ENCODE results near the gene SLC39A11.
"Not testable (repeated sequence)": the region's sequence is repeated elsewhere in the genome, so short reads cannot be mapped to it uniquely, and the experiment has no call there.

SLC39A11 gene

GRCh38 chr17:72903522-72903921 is 189.0 kb downstream of the SLC39A11 start:
- ChIA-PET CTCF (no interaction called here), POLR2A (no interaction called here)
- 90% methylated on average over 2 of the region's 4 CpGs for WGBS (ENCODE audit: insufficient coverage)
- peaks cover 0 to 10% (median 0%) of the 10 kb centered on the region in 4 experiments for H3K4me1 ChIP-seq (ENCODE audit: control extremely low read depth in 1 of 4, control insufficient read depth in 4 of 4, insufficient read depth in 4 of 4, low read length in 3 of 4)
- H3K36me3 ChIP-seq (ENCODE audit: control insufficient read depth in 4 of 4, insufficient read depth in 4 of 4, low read length in 3 of 4), result no peaks in the 10 kb centered on the region
- H3K4me3 ChIP-seq (ENCODE audit: control insufficient read depth in 1 of 7, extremely low read depth in 1 of 7, insufficient read depth in 4 of 7, low read depth in 2 of 7, low read length in 6 of 7), result no peak overlapping the region
- no peaks in the 10 kb centered on the region for H3K27me3 ChIP-seq (replicated peaks in 2 of 5; ENCODE audit: control insufficient read depth in 4 of 5, insufficient read depth in 5 of 5, low read length in 4 of 5)
- no peaks in the 10 kb centered on the region for H3K9me3 ChIP-seq (ENCODE audit: control extremely low read depth in 1 of 5, control insufficient read depth in 4 of 5, insufficient read depth in 2 of 5, low read depth in 1 of 5, low read length in 4 of 5)
- DNase-seq, result no peak
- no peak overlapping the region for H3K27ac ChIP-seq (ENCODE audit: insufficient read depth in 1 of 2, low read depth in 1 of 2, low read length in 2 of 2, poor library complexity in 1 of 2, severe bottlenecking in 2 of 2)

GRCh38 chr17:72901657-72902056 is 190.8 kb downstream of the SLC39A11 start:
- POLR2A ChIA-PET, result no interaction called here
- CTCF ChIA-PET, result no interaction called here
- Histone ChIP-seq H3K4me3 (ENCODE audit: control insufficient read depth in 1 of 7, extremely low read depth in 1 of 7, insufficient read depth in 4 of 7, low read depth in 2 of 7, low read length in 6 of 7) (no peak overlapping the region), H3K4me1 (ENCODE audit: control extremely low read depth in 1 of 4, control insufficient read depth in 4 of 4, insufficient read depth in 4 of 4, low read length in 3 of 4) (peaks cover 0 to 10% (median 0%) of the 10 kb centered on the region in 4 experiments), H3K36me3 (ENCODE audit: control insufficient read depth in 4 of 4, insufficient read depth in 4 of 4, low read length in 3 of 4) (peaks cover 0 to 2% (median 0%) of the 10 kb centered on the region in 4 experiments), H3K27me3 (replicated peaks in 2 of 5; ENCODE audit: control insufficient read depth in 4 of 5, insufficient read depth in 5 of 5, low read length in 4 of 5) (no peaks in the 10 kb centered on the region), H3K9me3 (ENCODE audit: control extremely low read depth in 1 of 5, control insufficient read depth in 4 of 5, insufficient read depth in 2 of 5, low read depth in 1 of 5, low read length in 4 of 5) (no peaks in the 10 kb centered on the region), H3K27ac (ENCODE audit: insufficient read depth in 1 of 2, low read depth in 1 of 2, low read length in 2 of 2, poor library complexity in 1 of 2, severe bottlenecking in 2 of 2) (peak overlapping the region in 1 of 2 experiments; percentile 22)
- no CpG with 5 or more reads among the region's 3 CpGs for WGBS (ENCODE audit: insufficient coverage)
- DNase-seq, result peak; percentile 29 to 79 (median 57)

- H3K4me1 ChIP-seq (ENCODE audit: control extremely low read depth in 1 of 4, control insufficient read depth in 4 of 4, insufficient read depth in 4 of 4, low read length in 3 of 4), result peaks cover 0 to 10% (median 0%) of the 10 kb centered on the region in 4 experiments
- peaks cover 0 to 2% (median 0%) of the 10 kb centered on the region in 4 experiments for H3K36me3 ChIP-seq (ENCODE audit: control insufficient read depth in 4 of 4, insufficient read depth in 4 of 4, low read length in 3 of 4)
- POLR2A ChIA-PET, result no interaction called here
- DNase-seq, result peak in 2 of 3 donors; percentile 9 to 34
- H3K9me3 ChIP-seq (ENCODE audit: control extremely low read depth in 1 of 5, control insufficient read depth in 4 of 5, insufficient read depth in 2 of 5, low read depth in 1 of 5, low read length in 4 of 5), result no peaks in the 10 kb centered on the region
- 85% methylated on average over 9 of the region's 9 CpGs for WGBS (ENCODE audit: insufficient coverage)
- no peaks in the 10 kb centered on the region for H3K27me3 ChIP-seq (replicated peaks in 2 of 5; ENCODE audit: control insufficient read depth in 4 of 5, insufficient read depth in 5 of 5, low read length in 4 of 5)
- CTCF ChIA-PET, result no interaction called here
- H3K4me3 ChIP-seq (ENCODE audit: control insufficient read depth in 1 of 7, extremely low read depth in 1 of 7, insufficient read depth in 4 of 7, low read depth in 2 of 7, low read length in 6 of 7), result no peak overlapping the region
- H3K27ac ChIP-seq (ENCODE audit: insufficient read depth in 1 of 2, low read depth in 1 of 2, low read length in 2 of 2, poor library complexity in 1 of 2, severe bottlenecking in 2 of 2), result peak overlapping the region in 1 of 2 experiments; percentile 22
Observed at GRCh38 chr17:72901083-72901482, 191.4 kb downstream of the SLC39A11 start.

GRCh38 chr17:72900654-72900971 is 191.9 kb downstream of the SLC39A11 start:
- Histone ChIP-seq H3K9me3 (ENCODE audit: control extremely low read depth in 1 of 5, control insufficient read depth in 4 of 5, insufficient read depth in 2 of 5, low read depth in 1 of 5, low read length in 4 of 5) (no peaks in the 10 kb centered on the region), H3K27me3 (replicated peaks in 2 of 5; ENCODE audit: control insufficient read depth in 4 of 5, insufficient read depth in 5 of 5, low read length in 4 of 5) (no peaks in the 10 kb centered on the region), H3K4me1 (ENCODE audit: control extremely low read depth in 1 of 4, control insufficient read depth in 4 of 4, insufficient read depth in 4 of 4, low read length in 3 of 4) (peaks cover 0 to 10% (median 0%) of the 10 kb centered on the region in 4 experiments), H3K27ac (ENCODE audit: insufficient read depth in 1 of 2, low read depth in 1 of 2, low read length in 2 of 2, poor library complexity in 1 of 2, severe bottlenecking in 2 of 2) (no peak overlapping the region), H3K36me3 (ENCODE audit: control insufficient read depth in 4 of 4, insufficient read depth in 4 of 4, low read length in 3 of 4) (peaks cover 0 to 2% (median 0%) of the 10 kb centered on the region in 4 experiments), H3K4me3 (ENCODE audit: control insufficient read depth in 1 of 7, extremely low read depth in 1 of 7, insufficient read depth in 4 of 7, low read depth in 2 of 7, low read length in 6 of 7) (no peak overlapping the region)
- WGBS (ENCODE audit: insufficient coverage), result 70% methylated on average over 2 of the region's 6 CpGs
- CTCF ChIA-PET, result no interaction called here
- POLR2A ChIA-PET, result no interaction called here
- DNase-seq, result peak in 2 of 3 donors; percentile 35 to 72

- CTCF ChIA-PET, result no interaction called here
Observed at GRCh38 chr17:72898725-72899124, 193.8 kb downstream of the SLC39A11 start.

GRCh38 chr17:72896288-72896687 is 196.2 kb downstream of the SLC39A11 start:
- DNase-seq; H3K4me3 ChIP-seq (ENCODE audit: control insufficient read depth in 1 of 7, extremely low read depth in 1 of 7, insufficient read depth in 4 of 7, low read depth in 2 of 7, low read length in 6 of 7); H3K27me3 ChIP-seq (replicated peaks in 2 of 5; ENCODE audit: control insufficient read depth in 4 of 5, insufficient read depth in 5 of 5, low read length in 4 of 5); H3K4me1 ChIP-seq (ENCODE audit: control extremely low read depth in 1 of 4, control insufficient read depth in 4 of 4, insufficient read depth in 4 of 4, low read length in 3 of 4); H3K36me3 ChIP-seq (ENCODE audit: control insufficient read depth in 4 of 4, insufficient read depth in 4 of 4, low read length in 3 of 4); H3K27ac ChIP-seq (ENCODE audit: insufficient read depth in 1 of 2, low read depth in 1 of 2, low read length in 2 of 2, poor library complexity in 1 of 2, severe bottlenecking in 2 of 2); CTCF ChIA-PET; POLR2A ChIA-PET; H3K9me3 ChIP-seq (ENCODE audit: control extremely low read depth in 1 of 5, control insufficient read depth in 4 of 5, insufficient read depth in 2 of 5, low read depth in 1 of 5, low read length in 4 of 5): not testable (repeated sequence)
- WGBS (ENCODE audit: insufficient coverage), result 97% methylated on average over 5 of the region's 7 CpGs

More at GRCh38 chr17:72898725-72899124, 193.8 kb downstream of the SLC39A11 start:
- 88% methylated on average over 9 of the region's 9 CpGs for WGBS (ENCODE audit: insufficient coverage)
- H3K27me3 ChIP-seq (replicated peaks in 2 of 5; ENCODE audit: control insufficient read depth in 4 of 5, insufficient read depth in 5 of 5, low read length in 4 of 5), result no peaks in the 10 kb centered on the region
- peak in 1 of 3 donors; percentile 15 for DNase-seq
- POLR2A ChIA-PET, result no interaction called here
- peaks cover 0 to 10% (median 0%) of the 10 kb centered on the region in 4 experiments for H3K4me1 ChIP-seq (ENCODE audit: control extremely low read depth in 1 of 4, control insufficient read depth in 4 of 4, insufficient read depth in 4 of 4, low read length in 3 of 4)
- peaks cover 0 to 2% (median 0%) of the 10 kb centered on the region in 4 experiments for H3K36me3 ChIP-seq (ENCODE audit: control insufficient read depth in 4 of 4, insufficient read depth in 4 of 4, low read length in 3 of 4)
- H3K4me3 ChIP-seq (ENCODE audit: control insufficient read depth in 1 of 7, extremely low read depth in 1 of 7, insufficient read depth in 4 of 7, low read depth in 2 of 7, low read length in 6 of 7), result no peak overlapping the region
- no peak overlapping the region for H3K27ac ChIP-seq (ENCODE audit: insufficient read depth in 1 of 2, low read depth in 1 of 2, low read length in 2 of 2, poor library complexity in 1 of 2, severe bottlenecking in 2 of 2)
- H3K9me3 ChIP-seq (ENCODE audit: control extremely low read depth in 1 of 5, control insufficient read depth in 4 of 5, insufficient read depth in 2 of 5, low read depth in 1 of 5, low read length in 4 of 5), result no peaks in the 10 kb centered on the region

- no peak overlapping the region for H3K4me3 ChIP-seq (ENCODE audit: control insufficient read depth in 1 of 7, extremely low read depth in 1 of 7, insufficient read depth in 4 of 7, low read depth in 2 of 7, low read length in 6 of 7)
- POLR2A ChIA-PET, result no interaction called here
- no peaks in the 10 kb centered on the region for H3K27me3 ChIP-seq (replicated peaks in 2 of 5; ENCODE audit: control insufficient read depth in 4 of 5, insufficient read depth in 5 of 5, low read length in 4 of 5)
- no peak for DNase-seq
- no CpG with 5 or more reads among the region's 2 CpGs for WGBS (ENCODE audit: insufficient coverage)
- CTCF ChIA-PET, result no interaction called here
- H3K4me1 ChIP-seq (ENCODE audit: control extremely low read depth in 1 of 4, control insufficient read depth in 4 of 4, insufficient read depth in 4 of 4, low read length in 3 of 4), result no peaks in the 10 kb centered on the region
- peaks cover 0 to 4% (median 3%) of the 10 kb centered on the region in 4 experiments for H3K36me3 ChIP-seq (ENCODE audit: control insufficient read depth in 4 of 4, insufficient read depth in 4 of 4, low read length in 3 of 4)
- H3K9me3 ChIP-seq (ENCODE audit: control extremely low read depth in 1 of 5, control insufficient read depth in 4 of 5, insufficient read depth in 2 of 5, low read depth in 1 of 5, low read length in 4 of 5), result no peaks in the 10 kb centered on the region
- no peak overlapping the region for H3K27ac ChIP-seq (ENCODE audit: insufficient read depth in 1 of 2, low read depth in 1 of 2, low read length in 2 of 2, poor library complexity in 1 of 2, severe bottlenecking in 2 of 2)
Observed at GRCh38 chr17:72891627-72892026, 200.9 kb downstream of the SLC39A11 start.
